Measurements from ENCODE around the gene FCGR1A.
"Not testable (repeated sequence)": the region's sequence is repeated elsewhere in the genome, so short reads cannot be mapped to it uniquely, and the experiment has no call there.

DNA sequence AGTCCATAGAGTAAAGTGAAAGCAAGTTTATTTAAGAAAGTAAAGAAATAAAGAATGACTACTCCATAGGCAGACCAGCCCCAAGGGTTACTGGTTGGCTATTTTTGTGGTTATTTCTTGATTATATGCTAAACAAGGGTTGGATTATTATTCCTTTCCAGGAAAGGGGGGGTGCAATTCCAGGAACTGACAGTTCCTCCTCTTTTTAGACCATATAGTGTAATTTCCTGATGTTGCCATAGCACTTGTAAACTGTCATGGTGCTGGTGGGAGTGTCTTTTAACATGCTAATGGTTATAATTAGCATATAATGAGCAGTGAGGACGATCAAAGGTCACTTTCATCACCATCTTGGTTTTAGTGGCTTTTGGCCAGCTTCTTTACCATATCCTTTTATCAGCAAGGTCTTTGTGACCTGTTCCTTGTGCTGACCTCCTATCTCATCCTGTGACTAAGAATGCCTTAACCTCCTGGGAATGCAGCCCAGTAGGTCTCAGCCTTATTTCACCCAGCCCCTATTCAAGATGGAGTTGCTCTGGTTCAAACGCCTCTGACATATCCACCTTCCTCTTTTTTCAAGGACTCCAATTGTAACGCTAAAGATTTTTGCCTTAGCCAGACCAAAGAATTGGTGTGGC lies 6.9 kb upstream of the FCGR1A start:
- TF ChIP-seq, protein P1, sequence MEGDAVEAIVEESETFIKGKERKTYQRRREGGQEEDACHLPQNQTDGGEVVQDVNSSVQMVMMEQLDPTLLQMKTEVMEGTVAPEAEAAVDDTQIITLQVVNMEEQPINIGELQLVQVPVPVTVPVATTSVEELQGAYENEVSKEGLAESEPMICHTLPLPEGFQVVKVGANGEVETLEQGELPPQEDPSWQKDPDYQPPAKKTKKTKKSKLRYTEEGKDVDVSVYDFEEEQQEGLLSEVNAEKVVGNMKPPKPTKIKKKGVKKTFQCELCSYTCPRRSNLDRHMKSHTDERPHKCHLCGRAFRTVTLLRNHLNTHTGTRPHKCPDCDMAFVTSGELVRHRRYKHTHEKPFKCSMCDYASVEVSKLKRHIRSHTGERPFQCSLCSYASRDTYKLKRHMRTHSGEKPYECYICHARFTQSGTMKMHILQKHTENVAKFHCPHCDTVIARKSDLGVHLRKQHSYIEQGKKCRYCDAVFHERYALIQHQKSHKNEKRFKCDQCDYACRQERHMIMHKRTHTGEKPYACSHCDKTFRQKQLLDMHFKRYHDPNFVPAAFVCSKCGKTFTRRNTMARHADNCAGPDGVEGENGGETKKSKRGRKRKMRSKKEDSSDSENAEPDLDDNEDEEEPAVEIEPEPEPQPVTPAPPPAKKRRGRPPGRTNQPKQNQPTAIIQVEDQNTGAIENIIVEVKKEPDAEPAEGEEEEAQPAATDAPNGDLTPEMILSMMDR (IDR thresholded peaks at IDR 0.05), result not testable (repeated sequence)
- not testable (repeated sequence) for TF ChIP-seq POLR2A (IDR thresholded peaks at IDR 0.05)
